SK-N-SH treated with all-trans-retinoic acid at 6 μM for 48 hours (cell line): Measurements from ENCODE around the gene DEGS1.

Experiments used
- ATAC-seq: fragments of 200-7000 bp; cut with Tn5 transposase; 3 replicates; pipeline ENCODE4 v1.9.1; 2020; ENCODE audit warnings: mild to moderate bottlenecking, moderate library complexity
- ARNTL ChIP-seq: fragments of 450-650 bp; formaldehyde crosslinking; IDR thresholded peaks from 2 replicates; pipeline ENCODE4 v1.5.0; 2020; ENCODE audit warnings: low read depth, mild to moderate bottlenecking, moderate library complexity, borderline replicate concordance
- CREB5 ChIP-seq: fragments of 250-450 bp; sonication (Bioruptor Pico); IDR thresholded peaks from 2 replicates; pipeline ENCODE4 v1.5.1; 2020; ENCODE audit warnings: low read depth, mild to moderate bottlenecking, moderate library complexity
- CSDC2 ChIP-seq: fragments of 250-450 bp; sonication (Bioruptor Pico); IDR thresholded peaks from 2 replicates; pipeline ENCODE4 v1.5.0; 2020; ENCODE audit warnings: mild to moderate bottlenecking, moderate library complexity
- ESRRG ChIP-seq: fragments of 250-450 bp; sonication (Bioruptor Pico); IDR thresholded peaks from 2 replicates; pipeline ENCODE4 v1.6.1; 2021; ENCODE audit warnings: mild to moderate bottlenecking
- GLIS3 ChIP-seq: fragments of 250-450 bp; sonication (Bioruptor Pico); IDR thresholded peaks from 2 replicates; pipeline ENCODE4 v1.5.0; 2020; ENCODE audit warnings: mild to moderate bottlenecking, moderate library complexity
- ISL1 ChIP-seq: fragments of 250-450 bp; sonication (Bioruptor Pico); IDR thresholded peaks from 2 replicates; pipeline ENCODE4 v2.1.2; 2022; ENCODE audit warnings: mild to moderate bottlenecking, moderate library complexity
- RARB ChIP-seq: fragments of 250-450 bp; sonication (Bioruptor Pico); IDR thresholded peaks from 2 replicates; pipeline ENCODE4 v1.8.0; 2021; ENCODE audit warnings: mild to moderate bottlenecking, moderate library complexity
- TOX ChIP-seq: fragments of 250-450 bp; sonication (Bioruptor Pico); IDR thresholded peaks from 2 replicates; pipeline ENCODE4 v1.8.0; 2021; ENCODE audit warnings: mild to moderate bottlenecking, moderate library complexity, borderline replicate concordance
- TSHZ2 ChIP-seq: fragments of 250-450 bp; sonication (Bioruptor Pico); IDR thresholded peaks from 2 replicates; pipeline ENCODE4 v1.5.0; 2020; ENCODE audit warnings: mild to moderate bottlenecking, moderate library complexity
- ZC3H10 ChIP-seq: fragments of 250-450 bp; sonication (Bioruptor Pico); IDR thresholded peaks from 2 replicates; pipeline ENCODE4 v1.5.1; 2021; ENCODE audit warnings: mild to moderate bottlenecking, moderate library complexity
- ZFP3 ChIP-seq: fragments of 250-450 bp; sonication (Bioruptor Pico); IDR thresholded peaks from 2 replicates; pipeline ENCODE4 v1.5.0; 2020; ENCODE audit warnings: mild to moderate bottlenecking, moderate library complexity
- ZFP30 ChIP-seq: fragments of 450-650 bp; formaldehyde crosslinking; IDR thresholded peaks from 2 replicates; pipeline ENCODE4 v1.5.0; 2022; ENCODE audit warnings: mild to moderate bottlenecking, moderate library complexity
- ZNF70 ChIP-seq: fragments of 450-650 bp; formaldehyde crosslinking; IDR thresholded peaks from 2 replicates; pipeline ENCODE4 v1.5.0; 2020; ENCODE audit warnings: mild to moderate bottlenecking, moderate library complexity
- ZNF8 ChIP-seq: fragments of 450-650 bp; formaldehyde crosslinking; IDR thresholded peaks from 2 replicates; pipeline ENCODE4 v1.5.0; 2020; ENCODE audit warnings: mild to moderate bottlenecking, moderate library complexity
- TF ChIP-seq, protein P1 (sequence below): fragments of 250-450 bp; sonication (Bioruptor Pico); IDR thresholded peaks from 2 replicates; pipeline ENCODE4 v1.8.0; 2021; ENCODE audit warnings: low read depth, mild to moderate bottlenecking, moderate library complexity, borderline replicate concordance
- TF ChIP-seq, protein P2 (sequence below): fragments of 250-450 bp; sonication (Bioruptor Pico); IDR thresholded peaks from 2 replicates; pipeline ENCODE4 v1.5.1; 2021; ENCODE audit warnings: mild to moderate bottlenecking, moderate library complexity

The DEGS1 gene

DNA sequence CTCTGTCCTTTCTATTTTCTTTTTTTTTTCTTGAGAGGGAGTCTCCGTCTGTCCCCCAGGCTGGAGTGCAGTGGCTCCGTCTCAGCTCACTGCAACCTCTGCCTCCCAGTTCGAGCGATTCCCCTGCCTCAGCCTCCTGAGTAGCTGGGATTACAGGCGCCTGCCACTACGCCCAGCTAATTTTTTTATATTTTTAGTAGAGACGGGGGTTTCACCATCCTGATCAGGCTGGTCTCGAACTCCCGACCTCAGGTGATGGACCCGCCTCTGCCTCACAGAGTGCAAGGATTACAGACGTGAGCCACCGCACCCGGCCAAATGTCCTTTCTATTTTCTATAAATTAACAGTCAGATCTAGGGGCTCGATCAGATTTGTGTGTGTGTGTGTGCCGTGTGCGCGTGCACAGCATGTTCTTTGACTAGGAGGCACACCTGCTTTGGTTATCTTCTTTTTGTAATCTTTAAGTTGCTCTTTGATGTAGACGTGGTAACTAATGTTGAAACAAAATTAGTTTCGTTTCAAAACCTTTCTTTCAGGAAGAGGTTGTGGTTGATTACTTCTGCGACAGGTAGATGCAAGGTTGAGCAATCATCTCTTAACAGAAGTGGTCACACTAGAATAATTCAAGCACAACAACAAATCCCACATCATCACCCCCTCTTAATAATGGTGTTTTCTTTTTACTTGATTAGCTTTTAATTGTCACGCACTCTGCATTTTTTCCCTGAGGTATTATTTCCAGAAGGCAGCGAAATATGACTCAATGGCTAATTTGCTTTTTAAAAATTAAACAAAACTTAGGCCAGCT lies 779 bp upstream of the DEGS1 start:
- no peak for ATAC-seq

GRCh38 chr1:224183591-224184312 lies 712 bp downstream of the DEGS1 start:
- TF ChIP-seq, protein P1, sequence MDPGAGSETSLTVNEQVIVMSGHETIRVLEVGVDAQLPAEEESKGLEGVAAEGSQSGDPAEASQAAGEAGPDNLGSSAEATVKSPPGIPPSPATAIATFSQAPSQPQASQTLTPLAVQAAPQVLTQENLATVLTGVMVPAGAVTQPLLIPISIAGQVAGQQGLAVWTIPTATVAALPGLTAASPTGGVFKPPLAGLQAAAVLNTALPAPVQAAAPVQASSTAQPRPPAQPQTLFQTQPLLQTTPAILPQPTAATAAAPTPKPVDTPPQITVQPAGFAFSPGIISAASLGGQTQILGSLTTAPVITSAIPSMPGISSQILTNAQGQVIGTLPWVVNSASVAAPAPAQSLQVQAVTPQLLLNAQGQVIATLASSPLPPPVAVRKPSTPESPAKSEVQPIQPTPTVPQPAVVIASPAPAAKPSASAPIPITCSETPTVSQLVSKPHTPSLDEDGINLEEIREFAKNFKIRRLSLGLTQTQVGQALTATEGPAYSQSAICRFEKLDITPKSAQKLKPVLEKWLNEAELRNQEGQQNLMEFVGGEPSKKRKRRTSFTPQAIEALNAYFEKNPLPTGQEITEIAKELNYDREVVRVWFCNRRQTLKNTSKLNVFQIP, result no peak
- no peak for TF ChIP-seq ZFP30 (CRISPR knock-in tag)
- TF ChIP-seq TSHZ2 (CRISPR knock-in tag), result 0 out of 2 replicates have a peak, but pooled peaks have one; percentile 13
- ATAC-seq, result peak; percentile 77

More for the DNA sequence above, 779 bp upstream of the DEGS1 start:
- TF ChIP-seq ZNF70 (no peak), RARB (0 out of 2 replicates have a peak, but pooled peaks have one; percentile 69), TOX (CRISPR knock-in tag) (0 out of 2 replicates have a peak, but pooled peaks have one; percentile 13)
- TF ChIP-seq, all 23 proteins: peak for 2

- TF ChIP-seq ZNF8 (CRISPR knock-in tag), result no peak
- TF ChIP-seq, protein P2, sequence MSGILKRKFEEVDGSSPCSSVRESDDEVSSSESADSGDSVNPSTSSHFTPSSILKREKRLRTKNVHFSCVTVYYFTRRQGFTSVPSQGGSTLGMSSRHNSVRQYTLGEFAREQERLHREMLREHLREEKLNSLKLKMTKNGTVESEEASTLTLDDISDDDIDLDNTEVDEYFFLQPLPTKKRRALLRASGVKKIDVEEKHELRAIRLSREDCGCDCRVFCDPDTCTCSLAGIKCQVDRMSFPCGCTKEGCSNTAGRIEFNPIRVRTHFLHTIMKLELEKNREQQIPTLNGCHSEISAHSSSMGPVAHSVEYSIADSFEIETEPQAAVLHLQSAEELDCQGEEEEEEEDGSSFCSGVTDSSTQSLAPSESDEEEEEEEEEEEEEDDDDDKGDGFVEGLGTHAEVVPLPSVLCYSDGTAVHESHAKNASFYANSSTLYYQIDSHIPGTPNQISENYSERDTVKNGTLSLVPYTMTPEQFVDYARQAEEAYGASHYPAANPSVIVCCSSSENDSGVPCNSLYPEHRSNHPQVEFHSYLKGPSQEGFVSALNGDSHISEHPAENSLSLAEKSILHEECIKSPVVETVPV (CRISPR knock-in tag), result no peak
- no peak for TF ChIP-seq ARNTL (CRISPR knock-in tag)
- TF ChIP-seq GLIS3 (CRISPR knock-in tag), result no peak
- no peak for TF ChIP-seq CREB5 (CRISPR knock-in tag)
- no peak for TF ChIP-seq CSDC2 (CRISPR knock-in tag)
- no peak for TF ChIP-seq ZNF70
- ATAC-seq, result no peak
Observed at GRCh38 chr1:224185208-224185607, 2.2 kb downstream of the DEGS1 start.

- TF ChIP-seq ZC3H10 (CRISPR knock-in tag) (no peak), ZNF8 (CRISPR knock-in tag) (peak; percentile 96), ZFP3 (no peak), ESRRG (no peak), ZFP30 (CRISPR knock-in tag) (no peak), GLIS3 (CRISPR knock-in tag) (no peak)
- no peak for ATAC-seq
Observed at GRCh38 chr1:224188286-224188685, 5.2 kb downstream of the DEGS1 start.

DNA sequence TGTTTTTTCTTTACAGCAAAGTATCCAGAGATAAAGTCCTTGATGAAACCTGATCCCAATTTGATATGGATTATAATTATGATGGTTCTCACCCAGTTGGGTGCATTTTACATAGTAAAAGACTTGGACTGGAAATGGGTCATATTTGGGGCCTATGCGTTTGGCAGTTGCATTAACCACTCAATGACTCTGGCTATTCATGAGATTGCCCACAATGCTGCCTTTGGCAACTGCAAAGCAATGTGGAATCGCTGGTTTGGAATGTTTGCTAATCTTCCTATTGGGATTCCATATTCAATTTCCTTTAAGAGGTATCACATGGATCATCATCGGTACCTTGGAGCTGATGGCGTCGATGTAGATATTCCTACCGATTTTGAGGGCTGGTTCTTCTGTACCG lies 6.5 kb downstream of the DEGS1 start:
- TF ChIP-seq ZC3H10 (CRISPR knock-in tag) (no peak), ISL1 (CRISPR knock-in tag) (no peak), CREB5 (CRISPR knock-in tag) (no peak)
- TF ChIP-seq, protein P1, result no peak
- no peak for ATAC-seq
